ENCODE data around the gene BCR. TPM values are rescaled to one million over a fixed set of nuclear protein-coding genes. Genes with fewer than 3 reads are reported as not detected.

Gene BCR
- total RNA-seq, 3 donors from 2014 or later = 43.6 to 56.0 (median 49.5) TPM

DNA sequence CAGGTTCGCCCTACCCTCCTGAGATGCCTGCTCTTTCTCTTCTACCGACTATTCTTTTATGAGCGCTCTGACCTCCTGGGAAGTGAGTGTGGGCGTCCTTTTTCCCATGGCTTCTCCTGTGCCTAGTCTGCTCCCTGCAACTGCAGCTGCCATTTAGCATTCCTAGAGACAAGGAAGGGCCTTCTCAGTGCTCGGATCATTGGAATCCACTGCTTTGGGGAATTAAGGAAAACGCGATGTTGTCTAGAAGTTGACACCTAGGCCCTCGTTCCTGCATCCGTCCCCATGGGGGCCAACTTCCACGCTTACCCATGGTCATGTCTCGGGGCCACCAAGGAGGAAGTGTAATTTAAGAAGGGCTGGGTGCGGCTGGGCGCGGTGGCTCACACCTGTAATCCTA lies 95.4 kb downstream of the BCR start:
- ATAC-seq = no peak
- H3K36me3 ChIP-seq (ENCODE audit: low read depth) = no peaks in the 10 kb centered on the region
- no peak for TF ChIP-seq CTCF (IDR thresholded peaks at IDR 0.05)

GRCh38 chr22:23276656-23277582 lies 96.6 kb downstream of the BCR start:
- intact Hi-C loops (cut with DNase I, micrococcal nuclease) = no loop called here
- DNase-seq (no peak), ATAC-seq (no peak)
- H3K36me3 ChIP-seq (ENCODE audit: low read depth) = no peaks in the 10 kb centered on the region
- TF ChIP-seq CTCF (IDR thresholded peaks at IDR 0.05) = no peak
- no peak overlapping the region for H3K4me3 ChIP-seq
- no peaks in the 10 kb centered on the region for H3K9me3 ChIP-seq
- H3K4me1 ChIP-seq (ENCODE audit: low read depth) = peaks cover 23% of the 10 kb centered on the region

More for the DNA sequence above, 95.4 kb downstream of the BCR start:
- Histone ChIP-seq H3K4me1 (ENCODE audit: low read depth) (peaks cover 17% of the 10 kb centered on the region), H3K9me3 (no peaks in the 10 kb centered on the region), H3K4me3 (no peak overlapping the region)
- DNase-seq = no peak
- intact Hi-C loops (cut with DNase I, micrococcal nuclease) = no loop called here

DNA sequence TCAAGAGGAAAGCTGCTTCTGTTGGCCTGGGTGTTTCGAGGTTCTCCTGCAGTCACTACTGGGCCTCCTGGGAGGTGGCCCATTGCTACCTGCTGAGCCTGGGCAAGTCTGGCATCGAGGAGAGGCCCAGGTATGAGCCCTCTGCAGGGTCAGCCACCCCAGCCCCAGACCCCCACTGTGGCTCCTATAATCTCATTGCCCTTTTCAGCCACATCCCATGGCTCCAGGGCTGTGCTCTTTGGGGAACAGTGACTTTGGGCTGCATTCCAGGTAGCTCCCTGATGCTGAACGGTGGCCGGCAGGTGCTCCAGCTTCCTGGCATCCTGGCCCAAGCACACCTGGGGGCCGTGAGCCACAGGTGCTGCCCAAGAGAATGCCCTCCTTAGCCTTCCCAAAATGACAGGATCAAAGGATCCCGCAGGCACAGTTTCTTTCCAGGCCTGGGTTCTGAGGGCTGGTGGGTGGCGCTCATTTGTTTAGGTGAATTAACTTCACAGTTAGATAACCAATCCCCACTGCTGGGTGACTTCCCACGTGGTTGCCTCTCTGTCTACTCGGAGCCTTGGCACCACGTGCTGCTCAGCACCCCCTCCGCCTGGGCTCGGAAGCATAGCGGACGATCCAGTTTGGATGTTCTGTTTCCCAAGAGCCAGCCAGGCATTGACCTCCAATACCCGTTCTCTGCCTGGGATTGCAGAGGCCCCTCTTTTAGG lies 97.4 kb downstream of the BCR start:
- Histone ChIP-seq H3K4me1 (ENCODE audit: low read depth) (peaks cover 23% of the 10 kb centered on the region), H3K9me3 (no peaks in the 10 kb centered on the region), H3K4me3 (no peak overlapping the region), H3K36me3 (ENCODE audit: low read depth) (no peaks in the 10 kb centered on the region)
- intact Hi-C loops (cut with DNase I, micrococcal nuclease) = loop anchor here in 1 of 2 donors (2.0 kb wide), 1 partner anchor 99 kb away; no protein-coding TSS in a partner anchor
- TF ChIP-seq CTCF (IDR thresholded peaks at IDR 0.05) = no peak
- DNase-seq (no peak), ATAC-seq (no peak)

DNA sequence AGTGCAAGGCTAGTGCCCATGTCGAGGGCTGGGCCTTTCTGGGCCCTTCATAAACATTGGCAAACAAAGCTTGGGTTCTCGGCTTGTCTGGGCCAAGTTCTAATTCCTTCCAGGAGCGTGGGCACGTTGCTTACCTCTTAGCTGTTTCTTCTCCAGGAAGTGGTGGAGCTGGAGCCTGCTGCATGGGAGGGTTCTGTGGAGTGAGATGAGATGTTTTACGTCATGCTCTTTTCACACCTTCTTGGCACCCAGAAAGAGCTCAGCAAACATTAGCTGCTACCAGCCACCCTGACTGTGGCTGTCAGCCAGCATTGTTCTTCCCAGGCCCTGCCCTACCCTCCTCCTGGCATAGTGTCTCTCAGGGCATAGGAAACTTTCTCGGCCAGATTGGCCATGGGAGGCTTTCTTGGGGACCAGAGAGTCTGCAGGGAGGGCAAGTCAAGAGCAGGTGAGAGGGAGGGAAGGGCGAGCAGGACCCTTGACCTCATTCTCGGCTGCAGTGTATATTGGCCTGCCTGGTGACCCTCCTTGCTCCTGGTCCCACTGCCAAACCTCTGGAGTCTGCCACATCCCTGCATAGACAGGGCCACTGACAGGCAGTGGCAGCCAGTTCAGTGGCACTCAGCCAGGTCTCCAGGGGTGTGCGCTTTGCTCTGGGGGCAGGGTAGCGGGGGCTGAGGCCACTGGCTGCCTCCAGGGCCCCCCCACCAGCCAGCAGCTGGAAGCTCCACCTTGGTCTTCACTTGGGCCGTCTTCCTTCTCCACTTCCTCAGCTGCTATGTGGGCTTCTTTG lies 98.8 kb downstream of the BCR start:
- intact Hi-C loops (cut with DNase I, micrococcal nuclease) = loop anchor here in 1 of 2 donors (2.0 kb wide), 1 partner anchor 100 kb away; no protein-coding TSS in a partner anchor

More for the DNA sequence above, 98.8 kb downstream of the BCR start:
- DNase-seq (peak; percentile 81 to 85 (median 84)), ATAC-seq (peak; percentile 88)
- Histone ChIP-seq H3K36me3 (ENCODE audit: low read depth) (no peaks in the 10 kb centered on the region), H3K4me1 (ENCODE audit: low read depth) (peaks cover 23% of the 10 kb centered on the region), H3K4me3 (no peak overlapping the region), H3K9me3 (no peaks in the 10 kb centered on the region)
- TF ChIP-seq CTCF (IDR thresholded peaks at IDR 0.05) = no peak

Data from mucosa of descending colon (tissue), 3 donors.